Measurements from ENCODE around the gene MINDY1.

Gene MINDY1

DNA sequence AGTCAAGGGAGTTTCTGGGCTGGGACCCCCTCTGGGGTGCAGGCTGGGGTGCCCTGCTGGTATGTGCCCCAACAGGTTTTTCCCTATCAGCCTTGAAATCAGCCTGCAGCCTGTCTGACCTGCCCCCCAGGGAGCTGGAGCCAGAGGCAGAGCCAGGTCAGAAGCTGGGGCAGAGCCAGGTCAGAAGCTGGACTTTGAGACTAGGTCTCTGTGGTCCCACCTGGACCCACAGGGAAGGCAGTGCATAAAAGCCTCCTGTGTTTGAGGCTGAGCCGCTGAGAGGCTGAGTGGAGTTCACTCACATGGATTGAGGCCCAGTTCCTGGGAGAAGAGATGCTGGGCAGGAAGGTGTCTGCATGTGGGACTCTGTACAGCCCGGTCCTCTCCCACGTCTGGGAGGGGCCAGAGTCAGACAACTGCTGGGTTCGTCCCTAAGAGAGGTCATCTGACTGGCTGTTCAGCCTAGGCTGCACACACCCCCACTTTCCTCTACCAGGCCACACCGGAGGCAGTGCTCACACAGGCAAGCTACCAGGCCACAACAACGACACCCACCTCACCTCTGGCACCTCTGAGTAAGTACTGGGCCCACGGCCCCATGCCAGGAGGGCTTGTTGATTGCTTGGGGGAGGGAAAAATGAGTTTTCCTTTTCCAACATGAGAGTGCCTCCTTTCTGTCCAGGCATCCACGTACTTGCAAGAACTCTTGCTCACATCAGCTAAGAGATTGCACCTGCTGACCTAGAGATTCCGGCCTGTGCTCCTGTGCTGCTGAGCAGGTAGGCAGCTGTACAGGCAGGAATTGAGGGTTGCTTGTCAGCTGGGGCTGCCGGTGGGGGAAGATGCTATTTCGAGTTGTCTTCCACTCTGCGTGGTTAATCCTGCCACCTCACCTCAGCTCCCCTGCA, 24.6 kb downstream of the MINDY1 start, which contains the start of gene ANXA9:
TSS of gene ANXA9 (plus strand) at position 488 of the 908 bp plus-strand sequence. CDS start 814 bp downstream, outside the sequence.
- no peak for DNase-seq

GRCh38 chr1:150981177-150981804, 25.4 kb downstream of the MINDY1 start:
- DNase-seq, result peak; percentile 4

GRCh38 chr1:150979092-150980056, 27.3 kb downstream of the MINDY1 start:
- peak; percentile 49 for DNase-seq

DNA sequence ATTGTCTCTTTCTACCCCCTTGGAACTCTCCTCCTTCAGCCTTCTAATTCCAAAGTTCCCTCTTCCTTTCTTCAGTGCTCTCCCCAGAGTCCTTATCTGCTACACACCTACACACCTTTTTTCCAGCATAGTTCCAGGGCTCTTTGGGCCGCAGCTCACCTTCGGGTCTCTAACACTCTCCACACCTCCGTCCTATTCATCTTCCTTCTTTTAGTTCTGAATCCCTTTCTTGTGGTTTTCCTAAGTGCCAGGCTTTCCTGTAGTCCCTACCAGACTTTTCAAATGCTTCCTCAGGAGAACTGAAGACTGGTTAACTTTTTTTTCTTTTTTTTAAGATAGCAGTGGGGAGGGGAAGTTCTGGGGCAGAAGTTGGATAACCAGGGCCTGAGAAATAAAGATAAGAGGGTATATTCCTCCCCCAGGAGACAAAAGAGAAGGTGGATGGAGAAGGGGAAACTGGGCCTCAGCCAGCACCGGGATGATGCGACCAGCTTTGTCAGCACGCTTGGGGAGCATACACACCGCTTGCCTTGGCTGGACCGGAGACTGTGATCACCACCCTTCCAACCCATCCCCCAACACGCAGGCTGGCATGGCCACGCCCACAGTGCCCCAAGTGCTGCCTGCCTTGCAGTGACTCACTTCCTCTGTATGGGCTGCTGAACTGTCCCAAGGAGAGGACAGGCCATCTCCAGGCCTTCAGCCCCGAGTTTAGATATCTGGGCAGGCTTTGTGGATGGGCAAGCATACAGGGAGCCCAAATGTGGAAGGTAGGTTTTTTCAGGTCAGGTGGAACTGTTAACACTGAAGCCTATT, 29.6 kb downstream of the MINDY1 start:
- peak; percentile 4 for DNase-seq

GRCh38 chr1:150976401-150976821, 30.3 kb downstream of the MINDY1 start:
- DNase-seq, result no peak

DNA sequence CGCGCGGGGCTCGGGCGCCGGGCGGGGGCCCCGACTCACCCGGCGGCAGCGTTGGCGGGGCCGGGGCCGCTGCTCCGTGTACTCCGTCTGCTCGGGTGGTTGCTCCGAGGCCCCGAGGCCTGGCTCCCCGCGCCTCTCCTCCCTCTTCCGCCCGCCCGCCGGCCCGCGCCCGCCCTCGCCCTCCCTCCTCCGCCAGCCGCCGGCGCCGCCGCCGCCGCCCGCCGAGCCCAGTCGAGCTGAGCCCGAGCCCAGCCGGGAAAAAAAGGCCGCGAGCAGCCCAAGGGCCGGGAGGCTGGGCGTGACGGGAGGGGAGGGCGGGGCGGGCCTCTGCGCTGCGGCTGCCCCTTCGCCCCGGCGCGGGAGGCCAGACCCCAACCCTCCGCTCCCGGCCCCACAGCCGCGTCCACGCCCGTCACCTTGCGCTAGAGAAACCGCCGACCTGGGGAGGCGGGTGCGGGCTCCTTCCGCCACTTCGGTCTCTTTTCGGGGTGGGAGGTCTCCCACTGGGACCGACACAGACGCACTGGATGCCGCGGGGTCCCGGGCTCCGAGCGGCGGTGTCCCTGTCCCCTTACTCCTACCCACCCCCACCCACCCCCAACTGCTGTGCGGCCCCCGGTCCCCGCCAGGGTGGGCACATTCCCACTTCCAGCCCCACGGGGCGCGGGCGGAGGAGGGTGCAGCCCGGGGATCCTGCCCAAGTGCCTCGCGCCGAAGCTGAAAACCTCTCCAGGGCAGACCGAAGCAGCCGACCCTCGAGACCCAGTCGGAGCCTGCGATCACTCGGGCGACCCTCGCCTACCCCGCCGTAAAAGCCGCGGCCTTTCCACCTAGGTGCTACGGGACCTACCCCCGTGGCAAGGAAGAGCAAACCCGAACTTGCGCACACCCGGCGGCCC, 31.9 kb downstream of the MINDY1 start, which contains the start of gene CERS2:
TSS of gene CERS2 (minus strand) at position 256 of the 899 bp plus-strand sequence. CDS start 5,745 bp downstream, outside the sequence.
- DNase-seq, result peak; percentile 73

GRCh38 chr1:150973836-150974579, 32.7 kb downstream of the MINDY1 start:
- peak; percentile 5 for DNase-seq

- DNase-seq, result no peak
These were observed 33.4 kb downstream of the MINDY1 start for GRCh38 chr1:150973258-150973835.

GRCh38 chr1:150972417-150972940, 34.2 kb downstream of the MINDY1 start:
- no peak for DNase-seq

DNA sequence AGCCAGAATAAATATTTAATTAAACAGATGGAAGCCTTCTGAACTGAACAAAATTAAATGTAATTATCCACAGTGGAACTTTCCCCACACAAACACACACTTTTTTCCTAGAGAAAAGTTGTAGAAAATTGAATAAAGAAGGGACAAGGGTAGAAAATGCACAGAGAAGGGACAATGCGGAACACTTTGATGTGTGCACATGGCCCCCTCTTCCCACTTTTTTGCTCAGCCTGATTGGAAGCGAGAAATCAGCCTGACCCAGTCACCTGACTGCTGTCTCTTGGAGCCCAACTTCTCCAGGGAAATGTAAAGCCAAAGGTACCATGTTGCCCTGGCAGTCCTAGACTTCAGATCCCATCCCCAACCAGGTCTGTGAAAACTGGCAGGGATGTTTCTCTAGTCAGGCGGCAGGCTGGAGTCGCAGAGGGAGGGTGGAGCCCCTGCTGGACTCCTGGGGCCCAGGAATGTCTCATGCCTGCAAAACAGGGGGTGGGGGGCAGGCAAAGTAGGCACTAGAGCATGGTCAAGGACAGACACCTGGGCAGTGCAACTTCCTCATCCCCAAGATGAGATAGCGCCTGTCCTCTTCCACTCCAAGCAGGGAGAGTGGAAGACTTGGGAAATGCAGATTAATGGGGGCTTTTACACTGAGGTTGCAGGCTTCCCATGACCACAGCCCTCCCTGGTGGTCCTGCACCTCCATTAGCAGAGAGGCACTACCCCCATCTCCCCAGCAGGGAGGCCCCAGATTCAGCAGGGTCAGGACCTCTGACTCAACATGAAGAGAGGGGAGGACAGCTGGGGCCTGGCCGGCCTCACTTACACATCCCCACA, 34.9 kb downstream of the MINDY1 start:
- DNase-seq, result no peak

DNA sequence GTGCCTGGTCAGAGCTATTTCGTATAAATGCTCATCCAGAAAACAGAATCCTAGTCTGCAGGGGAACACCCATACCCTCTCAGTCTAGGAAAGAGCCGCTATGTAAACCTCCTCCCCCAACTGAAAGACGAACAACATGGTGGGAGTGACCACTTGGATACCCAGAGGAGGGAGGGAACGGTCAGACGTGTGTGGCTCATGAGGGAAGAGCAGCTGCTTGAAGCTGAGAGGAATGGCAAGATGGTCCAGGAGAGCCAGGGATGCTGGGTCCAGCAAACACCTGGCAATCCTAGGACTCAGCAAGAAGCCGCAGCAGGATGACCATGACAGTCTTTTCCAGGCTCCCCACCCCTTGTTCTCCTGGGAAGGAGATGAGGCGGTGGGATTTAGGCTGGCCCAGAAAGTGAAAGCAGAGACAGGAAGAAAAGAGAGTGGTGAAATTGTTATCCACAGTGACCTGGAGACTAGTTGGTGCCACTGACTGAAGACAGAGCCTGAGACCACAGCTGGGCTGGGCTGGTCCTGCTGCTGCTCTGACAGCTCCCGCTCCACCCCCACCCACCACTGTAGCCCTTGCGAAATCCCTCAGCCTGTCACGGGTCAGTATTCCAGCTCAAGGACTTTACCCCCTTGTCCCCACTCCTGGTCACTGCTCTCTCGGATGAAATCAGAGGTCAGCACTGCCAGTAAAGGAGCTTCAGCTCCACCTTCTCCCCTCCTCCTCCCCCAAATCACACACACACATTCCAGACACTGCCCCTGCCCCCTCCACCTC, 35.7 kb downstream of the MINDY1 start:
- no peak for DNase-seq

GRCh38 chr1:150969626-150970025, 37.1 kb downstream of the MINDY1 start:
- no peak for DNase-seq

GRCh38 chr1:150968491-150968890, 38.2 kb downstream of the MINDY1 start:
- no peak for DNase-seq

DNA sequence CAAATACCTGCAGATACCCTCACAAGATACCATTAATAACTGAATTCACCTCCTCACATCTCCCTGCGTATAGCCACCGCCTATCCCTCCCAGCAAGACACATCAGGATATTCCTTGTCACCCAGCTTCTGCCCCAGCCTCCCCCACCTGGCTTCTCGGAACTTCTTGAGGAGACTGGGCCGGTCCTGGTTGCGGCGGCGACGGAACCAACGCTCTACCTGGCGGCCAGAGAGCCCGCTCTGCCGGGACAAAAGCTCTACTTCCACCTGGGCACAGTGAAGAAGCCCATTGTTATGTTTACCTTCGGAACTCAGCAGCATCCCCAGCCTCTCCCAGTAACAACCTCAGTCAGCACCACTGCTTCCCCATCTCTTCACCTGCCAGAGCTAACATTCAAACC, 38.8 kb downstream of the MINDY1 start:
- no peak for DNase-seq

DNA sequence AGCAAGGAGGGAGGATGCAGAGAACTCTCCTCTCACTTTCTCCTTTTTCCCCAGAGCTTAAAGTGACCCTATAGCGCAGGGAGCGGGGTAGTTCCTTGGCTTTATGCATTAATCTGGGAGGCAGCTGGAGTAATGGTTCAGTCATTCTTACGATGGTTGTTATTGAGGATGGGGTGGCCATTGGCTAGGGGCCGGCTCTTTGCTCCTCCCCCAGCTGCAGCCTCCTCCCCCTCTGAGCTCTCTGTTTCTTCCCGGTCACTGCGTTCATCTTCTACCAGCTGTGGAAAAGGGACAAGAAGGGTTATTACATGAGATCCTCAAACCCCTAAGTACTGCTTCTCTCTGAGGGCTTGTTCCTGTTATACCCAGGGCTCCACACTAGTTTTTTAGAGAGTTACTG, 40.7 kb downstream of the MINDY1 start:
- DNase-seq, result no peak

GRCh38 chr1:150965605-150966004, 41.1 kb downstream of the MINDY1 start:
- no peak for DNase-seq

DNA sequence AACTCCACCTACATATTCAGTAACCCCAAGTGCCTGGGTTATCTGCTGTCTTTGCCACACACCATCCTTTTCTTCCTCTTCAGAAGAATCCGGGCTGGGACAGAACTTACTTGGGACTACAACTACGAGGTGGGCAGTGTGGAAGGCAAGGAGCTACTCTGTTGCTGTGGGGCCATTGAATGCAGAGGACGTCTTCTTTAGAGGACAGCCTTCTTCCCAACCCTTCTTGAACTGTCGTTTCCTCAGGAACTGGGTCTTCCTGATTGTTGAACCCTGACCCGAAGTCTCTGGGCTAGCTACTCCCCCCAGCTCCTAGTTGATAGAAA, 42.6 kb downstream of the MINDY1 start:
- no peak for DNase-seq

Data from NCI-H2029 (cell line).